Measurements from ENCODE around the gene MXRA7. TPM values are rescaled to one million over a fixed set of nuclear protein-coding genes. Genes with fewer than 3 reads are reported as not detected.

The MXRA7 gene
- total RNA-seq, 1 donor from 2014 or later: 129 TPM

DNA sequence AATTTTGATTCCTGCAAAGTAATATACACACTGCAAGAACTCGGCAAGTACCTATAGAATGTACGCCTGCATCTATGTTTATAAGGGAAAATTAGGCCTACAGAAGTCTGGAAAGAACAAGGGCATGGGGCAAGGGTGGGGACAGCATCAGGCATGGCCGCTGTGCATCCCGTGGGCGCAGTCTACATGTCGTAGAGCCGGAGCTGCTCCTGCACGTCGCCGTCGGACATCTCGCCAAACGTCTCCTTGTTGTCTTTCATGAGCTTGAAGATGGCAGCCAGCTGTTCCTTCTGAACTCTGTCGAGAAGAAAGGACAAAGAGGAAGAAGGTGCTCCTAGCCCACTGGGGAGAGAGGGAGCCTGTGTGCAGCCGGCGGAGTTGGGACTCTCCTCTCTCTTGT is 33.4 kb downstream of the MXRA7 start:
- DNase-seq (ENCODE audit: low spot score): no peak

GRCh38 chr17:76676629-76677028 is 34.1 kb downstream of the MXRA7 start:
- no peak for DNase-seq (ENCODE audit: low spot score)

DNA sequence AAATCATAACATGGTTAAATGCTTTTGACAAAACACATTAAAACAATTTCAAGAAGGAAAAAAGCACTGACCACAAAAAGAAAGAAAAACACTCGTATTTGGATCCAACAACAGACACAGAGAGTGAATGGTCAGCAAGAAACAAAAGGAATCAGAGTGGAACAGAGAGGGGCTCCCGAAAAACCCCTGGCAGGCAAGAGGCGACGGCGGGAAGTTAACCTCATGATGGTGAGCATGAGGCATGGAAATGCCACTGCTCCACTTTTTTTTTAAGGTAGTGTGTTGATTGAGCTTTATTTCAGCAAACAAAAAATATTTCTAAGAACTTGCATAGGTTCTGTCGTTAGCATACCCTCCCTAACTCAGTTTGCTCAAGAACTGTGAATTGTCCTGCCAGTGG is 35.1 kb downstream of the MXRA7 start:
- DNase-seq (ENCODE audit: low spot score): no peak

GRCh38 chr17:76674600-76674999 is 36.2 kb downstream of the MXRA7 start:
- DNase-seq (ENCODE audit: low spot score): no peak

- DNase-seq (ENCODE audit: low spot score): no peak
Observed at GRCh38 chr17:76673729-76674128, 37.0 kb downstream of the MXRA7 start.

DNA sequence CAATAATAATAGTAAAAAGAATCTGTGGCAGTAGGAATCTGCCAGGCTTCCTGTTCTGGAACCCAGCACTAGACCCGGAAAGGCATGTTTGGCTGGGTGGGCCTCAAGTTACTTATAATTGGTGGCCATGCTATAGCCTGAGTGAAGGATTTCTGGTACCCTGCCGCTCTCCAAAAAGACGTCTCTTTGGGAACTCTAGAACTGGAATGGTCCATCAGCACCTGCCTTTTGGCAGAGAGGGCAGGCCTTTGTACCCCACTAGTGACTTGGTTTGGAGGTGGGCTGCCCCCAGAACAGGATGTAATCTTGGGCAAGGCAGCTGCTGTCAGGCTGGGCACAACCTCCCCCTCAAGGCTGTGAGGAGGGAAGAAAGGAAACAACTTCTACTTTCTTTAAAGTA is 37.9 kb downstream of the MXRA7 start:
- DNase-seq (ENCODE audit: low spot score): no peak

- DNase-seq (ENCODE audit: low spot score): no peak
Observed at GRCh38 chr17:76672270-76672851, 38.4 kb downstream of the MXRA7 start.

GRCh38 chr17:76671912-76672262 is 38.9 kb downstream of the MXRA7 start:
- DNase-seq (ENCODE audit: low spot score): no peak

DNA sequence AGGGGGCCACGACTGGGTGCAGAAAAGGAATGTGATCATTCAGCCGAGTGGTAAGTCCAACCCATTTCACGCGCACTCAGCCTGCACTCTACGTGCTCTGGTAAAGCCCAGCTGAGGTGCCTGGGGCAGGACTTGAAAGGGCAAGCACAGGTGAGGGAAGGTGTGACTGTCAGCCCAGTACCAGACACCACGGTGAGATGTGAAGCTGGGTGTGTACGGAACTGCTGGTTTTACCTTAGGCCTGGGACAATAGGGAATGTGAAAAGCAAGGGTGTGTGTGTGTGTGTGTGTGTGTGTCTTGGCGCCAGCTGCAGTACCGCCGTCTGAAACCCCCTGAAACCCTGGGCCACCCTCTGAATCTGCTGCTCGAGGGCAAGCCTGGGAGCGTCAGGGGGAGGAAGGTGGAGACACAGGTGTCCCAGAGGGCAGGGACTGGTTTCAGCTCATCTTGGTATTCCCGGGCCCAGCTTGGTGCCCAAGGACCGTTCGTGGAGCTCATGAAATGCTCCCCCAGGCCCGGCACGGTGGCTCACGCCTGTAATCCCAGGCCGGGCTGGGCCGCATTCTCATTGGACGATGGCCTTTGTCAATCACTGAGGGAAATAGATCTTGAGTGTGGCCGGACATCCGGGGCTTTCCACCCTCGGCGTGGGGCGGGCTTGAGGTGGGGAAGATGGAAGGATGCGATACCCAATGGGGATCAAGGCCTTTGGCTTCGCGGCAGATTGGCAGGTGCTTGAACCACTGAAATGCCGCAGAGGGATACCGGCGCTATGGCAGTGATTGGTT is 39.4 kb downstream of the MXRA7 start:
- DNase-seq (ENCODE audit: low spot score): peak; percentile 100

GRCh38 chr17:76670718-76671122 is 40.0 kb downstream of the MXRA7 start:
- no peak for DNase-seq (ENCODE audit: low spot score)

- DNase-seq (ENCODE audit: low spot score): no peak
Observed at GRCh38 chr17:76670020-76670717, 40.6 kb downstream of the MXRA7 start.

- DNase-seq (ENCODE audit: low spot score): no peak
Observed at GRCh38 chr17:76667786-76668453, 42.8 kb downstream of the MXRA7 start.

DNA sequence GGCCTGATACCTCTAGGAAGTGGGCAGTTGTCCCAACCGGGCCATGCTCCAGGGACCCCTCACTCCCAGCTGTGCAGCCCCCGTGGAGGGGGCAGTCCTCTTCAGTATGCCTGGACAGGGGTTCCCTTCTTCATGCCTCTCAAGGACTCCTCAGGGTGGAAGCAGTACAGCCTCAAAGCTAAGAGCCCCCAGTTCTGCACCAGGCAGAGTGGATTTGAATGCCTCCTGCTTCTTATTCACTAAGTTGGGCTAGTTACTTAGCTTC is 43.3 kb downstream of the MXRA7 start:
- no peak for DNase-seq (ENCODE audit: low spot score)

GRCh38 chr17:76660656-76661042 is 50.1 kb downstream of the MXRA7 start:
- no peak for DNase-seq (ENCODE audit: low spot score)

GRCh38 chr17:76659928-76660655 is 50.7 kb downstream of the MXRA7 start:
- DNase-seq (ENCODE audit: low spot score): no peak

- no peak for DNase-seq (ENCODE audit: low spot score)
Observed at GRCh38 chr17:76658242-76658662, 52.5 kb downstream of the MXRA7 start.

DNA sequence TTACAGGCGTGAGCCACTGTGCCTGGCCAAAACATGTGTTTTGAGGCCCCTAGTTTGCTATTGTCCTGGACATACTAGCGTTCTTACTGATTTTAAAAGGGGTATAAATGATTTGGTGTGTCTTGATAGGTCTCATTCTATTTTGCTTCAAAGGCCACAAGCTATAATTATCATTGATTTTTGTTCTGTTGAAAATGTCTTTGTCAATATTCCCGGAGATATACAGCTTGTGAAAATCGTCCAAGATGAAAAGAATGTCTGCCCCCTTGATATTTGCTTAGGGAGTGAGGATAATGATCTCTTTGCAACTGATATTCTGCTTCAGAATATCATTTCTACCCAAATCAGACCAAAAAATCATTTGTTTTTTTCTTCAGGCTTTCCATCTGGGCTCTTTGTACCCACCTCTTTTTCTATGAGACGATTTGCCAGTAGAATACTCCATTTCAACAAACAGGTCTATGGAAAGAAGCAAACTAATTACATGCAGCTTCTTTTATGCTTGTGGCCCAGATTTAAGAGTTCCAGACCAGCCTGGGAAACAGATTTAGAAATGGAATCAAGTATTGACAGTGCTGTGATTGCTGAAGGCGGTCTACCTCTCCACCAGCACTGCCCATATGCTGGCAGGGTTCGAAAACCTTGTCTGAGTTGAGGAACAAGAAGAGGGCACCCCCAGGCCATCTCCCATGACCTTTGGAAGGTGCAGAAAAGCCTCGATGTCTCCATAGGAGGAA is 53.1 kb downstream of the MXRA7 start:
- DNase-seq (ENCODE audit: low spot score): no peak

DNA sequence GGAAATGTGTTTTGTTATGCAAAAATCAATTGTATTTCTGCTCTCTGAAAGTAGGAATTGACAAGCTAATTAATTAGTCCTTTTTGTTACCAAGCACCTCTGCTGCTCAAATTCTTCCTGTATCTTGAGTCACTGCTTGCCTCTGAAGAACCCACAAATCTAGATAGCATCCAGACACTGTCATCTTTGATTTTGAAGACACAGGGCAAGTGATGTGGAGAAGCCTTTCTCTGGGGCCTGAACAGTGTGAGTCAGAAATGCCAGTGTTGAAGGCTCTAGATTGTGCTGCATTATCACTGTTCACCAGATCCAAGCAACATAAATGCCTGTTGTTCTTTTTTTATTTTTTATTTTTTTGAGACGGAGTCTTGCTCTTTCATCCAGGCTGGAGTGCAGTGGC is 56.4 kb downstream of the MXRA7 start:
- DNase-seq (ENCODE audit: low spot score): no peak

DNA sequence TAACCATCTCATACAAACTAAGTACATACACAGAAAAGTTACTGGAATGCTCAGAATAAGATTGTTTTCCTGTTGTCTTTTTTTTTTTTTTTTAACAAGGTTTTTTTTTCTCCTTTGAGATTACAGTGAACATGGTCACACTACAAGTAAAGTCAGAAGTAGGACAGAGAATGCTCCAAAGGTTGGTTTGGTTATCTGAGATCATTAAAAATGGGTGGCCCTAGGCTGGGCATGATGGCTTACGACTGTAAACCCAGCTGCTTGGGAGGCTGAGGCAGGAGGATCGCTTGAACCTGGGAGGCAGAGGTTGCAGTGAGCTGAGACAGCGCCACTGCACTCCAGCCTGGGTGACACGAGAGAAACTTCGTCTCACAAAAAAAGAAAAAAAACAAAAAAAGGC is 60.3 kb downstream of the MXRA7 start:
- no peak for DNase-seq (ENCODE audit: low spot score)

- no peak for DNase-seq (ENCODE audit: low spot score)
Observed at GRCh38 chr17:76646712-76647111, 64.1 kb downstream of the MXRA7 start.

- no peak for DNase-seq (ENCODE audit: low spot score)
Observed at GRCh38 chr17:76645481-76645880, 65.3 kb downstream of the MXRA7 start.

Data from ureter (tissue), 1 donor.